Tracheal epithelial cell (primary cell): ENCODE data around the gene SELENOI. TPM values are rescaled to one million over a fixed set of nuclear protein-coding genes. Genes with fewer than 3 reads are reported as not detected.

ENCODE experiments used
- total RNA-seq: library from RNA; depleted of rRNA; stranded (reverse); fragments of >200 nt; gene quantifications from 2 replicates; pipeline ENCODE4 v1.2.1, GENCODE V29; 2014

SELENOI gene
- 26.0 and 39.6 TPM in 2 replicates for total RNA-seq

DNA sequence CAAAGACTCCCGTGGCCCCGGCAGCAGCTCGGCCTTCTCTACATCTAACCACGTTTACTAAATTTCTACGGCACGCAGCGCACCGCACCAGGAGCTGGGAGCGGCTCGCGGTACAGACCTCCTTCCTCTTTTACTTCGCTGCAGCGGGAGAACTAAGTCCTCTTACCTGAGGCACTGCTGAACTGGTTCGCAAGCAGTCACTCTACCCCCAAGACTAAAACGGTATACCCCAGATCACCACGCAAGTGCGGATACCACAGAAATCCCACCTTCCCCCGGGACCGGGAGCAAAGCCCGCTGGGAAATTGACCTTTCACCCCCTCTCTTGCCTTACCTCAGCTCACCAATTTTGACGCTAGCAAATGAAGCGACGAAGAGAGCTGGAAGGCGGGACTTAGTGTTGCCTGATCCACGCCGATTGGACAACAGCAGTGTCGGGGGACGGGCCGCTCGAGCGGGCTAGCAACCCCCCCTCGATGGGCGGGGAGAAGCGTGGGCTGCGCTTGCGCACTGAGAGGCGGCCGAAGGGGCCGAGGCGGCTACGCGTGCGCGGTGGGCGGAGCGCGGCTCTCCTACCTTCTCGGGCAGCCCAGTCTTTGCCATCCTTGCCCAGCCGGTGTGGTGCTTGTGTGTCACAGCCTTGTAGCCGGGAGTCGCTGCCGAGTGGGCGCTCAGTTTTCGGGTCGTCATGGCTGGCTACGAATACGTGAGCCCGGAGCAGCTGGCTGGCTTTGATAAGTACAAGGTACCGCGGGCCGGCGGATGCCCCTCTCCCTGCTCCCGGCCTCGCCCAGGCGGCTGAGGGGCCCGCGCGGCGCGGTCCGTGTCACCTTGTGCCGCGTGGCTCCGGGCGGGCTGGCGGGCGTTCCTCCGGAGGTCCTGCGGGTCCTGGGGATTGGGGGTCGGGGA, at the start of gene SELENOI:
SELENOI (plus strand) TSS at position 599 of the 909 bp plus-strand sequence; CDS start at position 689, 90 bp downstream.

GRCh38 chr2:26346454-26347053, 611 bp downstream of the SELENOI start, which contains the start of gene ADGRF3:
Gene ADGRF3, minus strand, starts transcription at chr2:26346789. Its CDS starts 555 bp downstream, at chr2:26346234.

GRCh38 chr2:26401739-26402541, 56.0 kb downstream of the SELENOI start, which contains the start of gene DRC1:
Gene DRC1, plus strand, starts transcription at chr2:26401920. Its CDS starts 70 bp downstream, at chr2:26401990.

Other genes with a start within 250 kb of the SELENOI start
- gene GAREM2, start 173.1 kb upstream of the SELENOI start, total RNA-seq, result 0.43 and 0.72 TPM in 2 replicates
- 136 and 193 TPM in 2 replicates for gene HADHA, start 101.5 kb upstream of the SELENOI start, total RNA-seq
- gene HADHB, start 101.2 kb upstream of the SELENOI start, total RNA-seq, result 82.2 and 125 TPM in 2 replicates
- not detected in 2 replicates for gene ADGRF3, start 646 bp downstream of the SELENOI start, total RNA-seq
- 0.21 and 0.24 TPM in 2 replicates for gene DRC1, start 55.8 kb downstream of the SELENOI start, total RNA-seq
- under 0.01 TPM in 1 of 2 replicates, not detected in the other for gene OTOF, start 132.0 kb downstream of the SELENOI start, total RNA-seq